H9 (cell line): Measurements from ENCODE around the gene CASP8AP2. TPM values are rescaled to one million over a fixed set of nuclear protein-coding genes. Genes with fewer than 3 reads are reported as not detected.
"Not testable (repeated sequence)": the region's sequence is repeated elsewhere in the genome, so short reads cannot be mapped to it uniquely, and the experiment has no call there.

ENCODE experiments used
- DNase-seq: peaks from one replicate; pipeline ENCODE4 v3.0.0-alpha.2; 2017
- H2AFZ ChIP-seq: one replicate; pipeline ENCODE4 v1.6.1; 2013; ENCODE audit warnings: mild to moderate bottlenecking, low read length, control low read depth, moderate library complexity
- H2AK5ac ChIP-seq: 2 replicates; pipeline ENCODE4 v1.6.1; 2013; ENCODE audit warnings: low read length, control low read depth, mixed read lengths; ENCODE audit not compliant: insufficient read length
- H2BK120ac ChIP-seq: one replicate; pipeline ENCODE4 v1.6.1; 2013; ENCODE audit warnings: low read depth, mild to moderate bottlenecking, low read length, control low read depth, inconsistent platforms; ENCODE audit not compliant: poor library complexity, severe bottlenecking
- H2BK12ac ChIP-seq: 2 replicates; pipeline ENCODE4 v1.6.1; 2013; ENCODE audit warnings: low read length, control low read depth, mixed read lengths, low read depth; ENCODE audit not compliant: insufficient read length
- H2BK15ac ChIP-seq: 2 replicates; pipeline ENCODE4 v1.6.1; 2013; ENCODE audit warnings: low read depth, low read length, control low read depth
- H2BK20ac ChIP-seq: one replicate; pipeline ENCODE4 v1.6.1; 2013; ENCODE audit warnings: low read depth, mild to moderate bottlenecking, low read length, control low read depth, inconsistent platforms; ENCODE audit not compliant: poor library complexity, severe bottlenecking
- H2BK5ac ChIP-seq: 2 replicates; pipeline ENCODE4 v1.6.1; 2013; ENCODE audit warnings: low read length, control low read depth, mixed read lengths; ENCODE audit not compliant: insufficient read length
- H3K14ac ChIP-seq: 2 replicates; pipeline ENCODE4 v1.6.1; 2013; ENCODE audit warnings: low read length, control low read depth; ENCODE audit not compliant: insufficient read depth
- H3K18ac ChIP-seq: 2 replicates; pipeline ENCODE4 v1.6.1; 2013; ENCODE audit warnings: low read depth, mild to moderate bottlenecking, mixed read lengths, low read length, control low read depth; ENCODE audit not compliant: insufficient read length
- H3K23ac ChIP-seq: 2 replicates; pipeline ENCODE4 v1.6.1; 2013; ENCODE audit warnings: low read length, control low read depth, mixed read lengths, low read depth; ENCODE audit not compliant: insufficient read length
- H3K23me2 ChIP-seq: 2 replicates; pipeline ENCODE4 v1.6.1; 2013; ENCODE audit warnings: low read depth, mild to moderate bottlenecking, mixed read lengths, low read length, control low read depth; ENCODE audit not compliant: insufficient read length, poor library complexity, severe bottlenecking
- H3K27ac ChIP-seq: 2 replicates; pipeline ENCODE4 v1.5.1; 2013; ENCODE audit warnings: low read length, control low read depth, mixed read lengths, low read depth; ENCODE audit not compliant: insufficient read length
- H3K27me3 ChIP-seq: 2 replicates; pipeline ENCODE4 v1.6.1; 2013; ENCODE audit warnings: low read length, control low read depth, inconsistent platforms; ENCODE audit not compliant: insufficient read depth
- H3K4ac ChIP-seq: 2 replicates; pipeline ENCODE4 v1.6.1; 2013; ENCODE audit warnings: low read depth, mild to moderate bottlenecking, control low read depth, inconsistent platforms, low read length, moderate library complexity
- H3K4me1 ChIP-seq: 2 replicates; pipeline ENCODE4 v1.6.1; 2013; ENCODE audit warnings: low read length, control low read depth, inconsistent platforms; ENCODE audit not compliant: insufficient read depth
- H3K4me2 ChIP-seq: 2 replicates; pipeline ENCODE4 v1.6.1; 2013; ENCODE audit warnings: low read length, control low read depth, mixed read lengths; ENCODE audit not compliant: insufficient read length, insufficient read depth
- H3K56ac ChIP-seq: 2 replicates; pipeline ENCODE4 v1.6.1; 2013; ENCODE audit warnings: low read depth, mild to moderate bottlenecking, mixed read lengths, low read length, control low read depth; ENCODE audit not compliant: insufficient read length
- H3K79me1 ChIP-seq: 2 replicates; pipeline ENCODE4 v1.6.1; 2013; ENCODE audit warnings: low read depth, mild to moderate bottlenecking, moderate library complexity, low read length, control low read depth, inconsistent platforms; ENCODE audit not compliant: insufficient read depth, poor library complexity, severe bottlenecking
- H3K79me2 ChIP-seq: 2 replicates; pipeline ENCODE4 v1.6.1; 2013; ENCODE audit warnings: low read length, control low read depth, inconsistent platforms; ENCODE audit not compliant: insufficient read depth
- H3K9ac ChIP-seq: 2 replicates; pipeline ENCODE4 v1.6.1; 2013; ENCODE audit warnings: low read length, control low read depth, mixed read lengths; ENCODE audit not compliant: insufficient read length; ENCODE audit errors: extremely low read depth
- H3K9me3 ChIP-seq: one replicate; pipeline ENCODE4 v1.6.1; 2013; ENCODE audit warnings: low read depth, low read length, inconsistent platforms; ENCODE audit not compliant: control insufficient read depth
- H3T11ph ChIP-seq: one replicate; pipeline ENCODE4 v1.6.1; 2013; ENCODE audit warnings: mild to moderate bottlenecking, low read length, control low read depth, inconsistent platforms
- H4K20me1 ChIP-seq: one replicate; pipeline ENCODE4 v1.6.1; 2013; ENCODE audit not compliant: control insufficient read depth, insufficient read length, insufficient read depth
- H4K5ac ChIP-seq: 2 replicates; pipeline ENCODE4 v1.6.1; 2013; ENCODE audit warnings: low read depth, mild to moderate bottlenecking, mixed read lengths, low read length, control low read depth; ENCODE audit not compliant: insufficient read length
- H4K8ac ChIP-seq: replicated peaks from 2 replicates; pipeline ENCODE4 v1.6.1; 2013; ENCODE audit warnings: low read length, control low read depth, mixed read lengths, low read depth; ENCODE audit not compliant: insufficient read length
- H4K91ac ChIP-seq: 2 replicates; pipeline ENCODE4 v1.6.1; 2013; ENCODE audit warnings: low read depth, mild to moderate bottlenecking, moderate library complexity, mixed read lengths, low read length, control low read depth; ENCODE audit not compliant: insufficient read length
- H3K27ac Mint-ChIP-seq, 3 experiments: 2 replicates in 2 of 3; 3 replicates in 1 of 3; pipeline ENCODE4 v1.8.0; 2020 to 2021; ENCODE audit warnings: mixed read lengths in 3 of 3, mild to moderate bottlenecking in 1 of 3, moderate library complexity in 1 of 3
- H3K27me3 Mint-ChIP-seq: 2 replicates; pipeline ENCODE4 v1.8.0; 2021; ENCODE audit warnings: low read depth, mild to moderate bottlenecking, moderate library complexity, mixed read lengths
- H3K36me3 Mint-ChIP-seq, 3 experiments: 2 replicates in 2 of 3; 3 replicates in 1 of 3; pipeline ENCODE4 v1.8.0; 2020 to 2021; ENCODE audit warnings: low read depth in 3 of 3, mixed read lengths in 3 of 3; ENCODE audit not compliant: insufficient read depth in 1 of 3
- H3K4me1 Mint-ChIP-seq, 2 experiments: 2 replicates each; pipeline ENCODE4 v1.8.0; 2020; ENCODE audit warnings: mixed read lengths in 2 of 2
- H3K4me3 Mint-ChIP-seq, 2 experiments: 2 replicates in 1 of 2; 3 replicates in 1 of 2; pipeline ENCODE4 v1.8.0; 2020 to 2021; ENCODE audit warnings: mild to moderate bottlenecking in 2 of 2, mixed read lengths in 2 of 2, moderate library complexity in 1 of 2
- H3K9me3 Mint-ChIP-seq, 2 experiments: 2 replicates in 1 of 2; 3 replicates in 1 of 2; pipeline ENCODE4 v1.8.0; 2020; ENCODE audit warnings: mild to moderate bottlenecking in 2 of 2, mixed read lengths in 2 of 2, moderate library complexity in 1 of 2
- CTCF ChIP-seq: fragments of 200-600 bp; sonication (generic); conservative IDR thresholded peaks from 3 replicates; pipeline ENCODE4 v1.8.0; 2021; ENCODE audit warnings: antibody characterized with exemption, mild to moderate bottlenecking
- WGBS: extraction: QIAGEN DNeasy Blood & Tissue Kit; methylation state at CpG from one replicate; pipeline ENCODE4 v1.1.7; 2013; ENCODE audit warnings: missing lambda C conversion rate, low lambda C conversion rate, mixed read lengths; ENCODE audit not compliant: insufficient read length; ENCODE audit errors: extremely low coverage; 5-methylcytosine and 5-hydroxymethylcytosine counted together
- total RNA-seq: library from RNA; stranded (reverse); gene quantifications from 2 replicates; pipeline ENCODE4 v1.2.1, GENCODE V29; 2021

CASP8AP2 gene
- total RNA-seq, 1 experiment from 2014 or later = 33.6 TPM

GRCh38 chr6:89895276-89895874, 65.7 kb downstream of the CASP8AP2 start:
- Histone ChIP-seq H3K9me3 (no peaks in the 10 kb centered on the region), H2BK12ac (no peak overlapping the region), H2BK15ac (no peak overlapping the region), H3T11ph (no peak overlapping the region), H3K18ac (no peak overlapping the region), H2BK20ac (no peak overlapping the region), H2AK5ac (no peak overlapping the region), H4K5ac (no peak overlapping the region), H3K79me2 (no peaks in the 10 kb centered on the region), H3K4me2 (no peak overlapping the region), H4K91ac (no peak overlapping the region), H3K27me3 (no peaks in the 10 kb centered on the region), H3K4ac (no peak overlapping the region), H4K20me1 (no peaks in the 10 kb centered on the region), H3K9ac (no peak overlapping the region), H2AFZ (no peak overlapping the region), H3K56ac (no peak overlapping the region), H3K4me1 (peaks cover 8% of the 10 kb centered on the region), H3K27ac (no peak overlapping the region), H3K14ac (no peak overlapping the region), H3K23ac (no peak overlapping the region), H2BK5ac (no peak overlapping the region), H4K8ac (no peak overlapping the region), H2BK120ac (no peak overlapping the region), H3K23me2 (no peaks in the 10 kb centered on the region), H3K79me1 (no peaks in the 10 kb centered on the region)
- H3K9me3 Mint-ChIP-seq = peaks cover 0 to under 1% of the 10 kb centered on the region in 2 experiments; a peak in 2 of 5 replicates
- H3K4me1 Mint-ChIP-seq = peaks cover 34 to 35% of the 10 kb centered on the region in 2 experiments
- no peak overlapping the region for H3K4me3 Mint-ChIP-seq
- WGBS = no CpG with 5 or more reads among the region's 8 CpGs
- peak; percentile 74 for DNase-seq
- no peak for TF ChIP-seq CTCF
- H3K36me3 Mint-ChIP-seq = no peaks in the 10 kb centered on the region
- H3K27me3 Mint-ChIP-seq = peaks cover 55% of the 10 kb centered on the region
- H3K27ac Mint-ChIP-seq = no peak overlapping the region

GRCh38 chr6:89910001-89910901, 80.6 kb downstream of the CASP8AP2 start:
- not testable (repeated sequence) for H4K8ac ChIP-seq, H3K27me3 Mint-ChIP-seq, H3K18ac ChIP-seq, H2BK120ac ChIP-seq, H2BK12ac ChIP-seq, H2AK5ac ChIP-seq, H2BK15ac ChIP-seq, H3K23ac ChIP-seq, H4K91ac ChIP-seq, H2BK5ac ChIP-seq, H3K9ac ChIP-seq, H3K56ac ChIP-seq, H3K9me3 Mint-ChIP-seq, H2AFZ ChIP-seq, H2BK20ac ChIP-seq, H3K79me2 ChIP-seq, H3K4me3 Mint-ChIP-seq, H4K20me1 ChIP-seq, H3K27me3 ChIP-seq, H3K27ac ChIP-seq, H4K5ac ChIP-seq, H3K36me3 Mint-ChIP-seq, H3K23me2 ChIP-seq, DNase-seq, H3K4ac ChIP-seq, H3K79me1 ChIP-seq, H3K4me2 ChIP-seq, H3K14ac ChIP-seq, H3K9me3 ChIP-seq, H3K4me1 ChIP-seq
- no CpG with 5 or more reads among the region's 10 CpGs for WGBS
- peaks cover 13 to 18% of the 10 kb centered on the region in 2 experiments for H3K4me1 Mint-ChIP-seq
- peak overlapping the region; percentile 4 to 97 (median 27); a peak in 4 of 7 replicates for H3K27ac Mint-ChIP-seq
- H3T11ph ChIP-seq = peak overlapping the region; percentile 8
